ENCODE results near the gene OSBPL10. TPM values are rescaled to one million over a fixed set of nuclear protein-coding genes. Genes with fewer than 3 reads are reported as not detected.

OSBPL10 gene
- total RNA-seq, 2 donors from 2014 or later, result 0.17 to 2.9 TPM

DNA sequence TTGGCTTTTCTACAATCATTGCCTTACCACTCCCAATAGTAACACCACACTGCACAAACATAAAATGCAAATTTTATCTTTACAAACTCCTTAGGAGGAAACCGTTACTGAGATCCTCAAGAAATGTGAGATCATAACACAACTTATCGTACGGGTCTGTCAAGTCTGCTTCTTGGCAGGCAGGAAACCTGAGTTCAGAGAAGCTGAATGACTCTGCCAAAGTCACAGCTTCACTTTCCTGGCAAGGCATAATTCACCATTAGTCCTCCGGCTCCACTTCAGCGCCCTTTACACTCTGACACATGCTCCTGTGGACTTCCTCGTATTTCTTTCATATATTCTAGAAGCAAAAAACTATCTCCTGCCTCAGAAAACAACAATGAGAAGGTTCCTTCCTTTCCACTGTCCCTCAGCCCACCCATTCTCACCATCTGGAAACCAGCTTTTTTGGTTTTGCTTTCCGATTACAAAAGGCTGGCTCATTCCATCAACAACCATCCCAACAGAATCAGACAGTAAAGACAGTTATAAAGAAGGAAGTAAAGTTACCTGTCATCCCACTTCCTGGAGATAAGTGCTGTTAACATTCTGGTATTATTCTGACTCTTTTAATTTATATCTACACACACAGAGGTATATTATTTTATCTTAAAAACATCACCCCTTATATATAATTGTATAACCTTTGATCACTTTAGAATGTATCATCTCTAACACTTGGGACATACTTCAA, 225.0 kb downstream of the OSBPL10 start:
- Mint-ChIP-seq H3K36me3 (peaks cover 8% of the 10 kb centered on the region), H3K4me3 (peak overlapping the region; percentile 57), H3K27me3 (peaks cover 3 to 8% of the 10 kb centered on the region in 2 donors), H3K9me3 (no peaks in the 10 kb centered on the region), H3K4me1 (ENCODE audit: low read depth in 2 of 2) (peaks cover 43 to 51% of the 10 kb centered on the region in 2 donors), H3K27ac (peak overlapping the region; percentile 94 to 95)
- DNase-seq (ENCODE audit: low spot score), result no peak
- ATAC-seq, result peak; percentile 85 to 89

DNA sequence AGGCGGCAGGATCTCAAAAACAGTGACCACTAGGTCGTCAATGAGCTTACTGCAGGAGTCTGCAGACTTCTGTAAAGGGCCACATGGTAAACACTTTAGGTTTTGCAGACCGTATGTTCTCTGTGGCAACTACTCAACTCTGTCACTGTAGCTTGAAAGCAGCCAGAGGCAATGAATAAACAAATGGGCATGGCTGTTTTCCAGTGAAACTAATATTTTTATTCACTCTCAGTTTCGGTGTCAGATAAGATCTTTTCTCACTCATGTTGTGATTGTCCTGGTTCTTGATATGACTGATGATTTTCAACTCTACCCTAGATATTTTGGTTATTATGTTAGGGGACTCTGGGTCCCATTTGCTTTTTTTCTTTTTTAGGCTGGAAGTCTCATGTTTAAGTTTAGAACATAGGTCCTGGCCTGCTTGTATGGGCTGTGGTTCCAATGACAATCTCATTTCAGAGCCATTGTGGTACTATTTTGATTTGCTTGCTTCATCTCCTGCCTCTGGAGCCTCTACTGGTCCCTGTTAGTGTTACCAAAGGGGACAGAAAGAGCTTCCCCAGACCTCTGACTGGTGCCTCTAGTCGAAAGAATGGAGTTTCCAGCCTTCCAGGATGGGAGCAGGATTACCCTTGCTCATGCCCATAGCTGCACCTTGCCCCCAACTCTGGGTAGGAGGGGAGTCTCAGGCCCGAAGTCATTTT, 226.3 kb downstream of the OSBPL10 start:
- DNase-seq (ENCODE audit: low spot score) (no peak), ATAC-seq (peak; percentile 49 to 69)
- peak overlapping the region; percentile 57 for H3K4me3 Mint-ChIP-seq
- peaks cover 3 to 8% of the 10 kb centered on the region in 2 donors for H3K27me3 Mint-ChIP-seq
- peak overlapping the region; percentile 94 to 95 for H3K27ac Mint-ChIP-seq
- peaks cover 43 to 51% of the 10 kb centered on the region in 2 donors for H3K4me1 Mint-ChIP-seq (ENCODE audit: low read depth in 2 of 2)
- no peaks in the 10 kb centered on the region for H3K9me3 Mint-ChIP-seq
- H3K36me3 Mint-ChIP-seq, result peaks cover 8% of the 10 kb centered on the region

DNA sequence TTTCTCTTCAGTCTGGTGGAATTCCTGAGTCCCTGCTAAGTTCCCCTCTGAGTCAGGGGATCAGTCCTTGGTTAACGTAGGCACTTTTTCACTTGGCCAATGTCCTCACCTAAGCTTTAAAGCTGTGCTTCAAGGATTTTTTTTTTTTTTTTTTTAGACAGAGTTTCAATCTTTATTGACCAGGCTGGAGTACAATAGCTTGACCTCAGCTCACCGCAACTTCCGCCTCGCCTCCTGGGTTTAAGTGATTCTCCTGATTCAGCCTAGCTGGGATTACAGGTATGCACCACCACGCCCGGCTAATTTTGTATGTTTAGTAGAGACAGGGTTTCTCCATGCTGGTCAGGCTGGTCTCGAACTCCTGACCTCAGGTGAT, 228.0 kb downstream of the OSBPL10 start:
- Mint-ChIP-seq H3K27ac (peak overlapping the region; percentile 94 to 95), H3K27me3 (peaks cover 3 to 8% of the 10 kb centered on the region in 2 donors), H3K4me1 (ENCODE audit: low read depth in 2 of 2) (peaks cover 35 to 44% of the 10 kb centered on the region in 2 donors), H3K9me3 (no peaks in the 10 kb centered on the region), H3K36me3 (peaks cover 8% of the 10 kb centered on the region), H3K4me3 (no peak overlapping the region)
- ATAC-seq (no peak), DNase-seq (ENCODE audit: low spot score) (no peak)

DNA sequence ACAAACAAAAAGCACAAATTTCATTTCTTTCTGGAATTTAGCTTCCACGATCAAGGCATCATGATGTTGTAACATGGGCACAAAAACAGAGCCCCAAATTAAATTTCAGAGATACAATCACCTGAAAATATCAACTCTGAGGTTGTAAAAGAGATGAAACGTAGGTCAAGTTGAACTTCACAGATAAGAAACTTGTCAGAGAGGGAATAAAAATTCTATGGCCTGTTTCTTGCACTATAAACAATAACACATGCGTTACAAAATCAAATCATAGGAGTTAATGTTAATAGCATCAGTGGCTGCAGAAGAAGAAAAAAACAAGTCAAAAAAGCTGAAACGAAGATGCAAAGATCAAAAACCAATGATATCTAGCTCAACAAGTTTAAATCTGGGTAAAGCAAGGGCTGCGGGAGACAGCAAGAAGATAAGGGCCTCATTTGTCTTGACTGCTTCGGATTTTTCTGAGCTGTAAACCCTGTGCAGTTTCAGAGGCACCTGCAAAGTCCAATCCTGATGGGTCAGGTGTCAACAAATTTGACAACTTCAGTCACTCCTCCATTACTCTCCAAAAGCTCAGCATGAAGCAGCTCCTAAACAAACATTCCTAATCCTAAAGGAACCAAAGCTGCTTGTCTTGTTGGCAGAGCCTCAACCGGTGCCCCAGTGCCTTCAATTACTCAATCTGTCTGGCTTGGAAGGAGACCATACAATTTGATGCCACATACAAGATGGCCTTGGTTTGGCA, 228.6 kb downstream of the OSBPL10 start:
- Mint-ChIP-seq H3K36me3 (peaks cover 8% of the 10 kb centered on the region), H3K27me3 (peaks cover 3 to 8% of the 10 kb centered on the region in 2 donors)

DNA sequence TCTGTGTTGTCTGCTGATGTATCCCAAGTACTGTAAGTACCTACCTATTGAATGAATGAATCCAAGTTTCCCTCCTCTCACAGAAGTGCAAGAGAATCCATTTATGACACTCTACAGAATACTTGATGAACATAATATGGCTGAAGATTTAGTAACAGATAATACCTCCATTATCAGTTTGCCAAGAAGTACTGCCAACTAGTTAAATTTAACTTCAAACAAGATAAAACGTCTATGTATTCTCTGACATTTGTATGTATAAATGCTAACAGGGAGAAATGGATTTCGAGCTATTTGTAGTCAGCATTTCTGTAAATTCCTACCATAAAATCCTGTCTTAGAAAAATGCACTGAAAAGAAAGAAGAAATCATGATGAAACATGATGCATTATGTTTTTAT, 230.7 kb downstream of the OSBPL10 start:
- ATAC-seq (no peak), DNase-seq (ENCODE audit: low spot score) (no peak)
- no peak overlapping the region for H3K27ac Mint-ChIP-seq
- peaks cover 8% of the 10 kb centered on the region for H3K36me3 Mint-ChIP-seq
- no peaks in the 10 kb centered on the region for H3K9me3 Mint-ChIP-seq
- peaks cover 3 to 8% of the 10 kb centered on the region in 2 donors for H3K27me3 Mint-ChIP-seq
- H3K4me1 Mint-ChIP-seq (ENCODE audit: low read depth in 2 of 2), result peaks cover 13 to 21% of the 10 kb centered on the region in 2 donors
- H3K4me3 Mint-ChIP-seq, result no peak overlapping the region

More for the DNA sequence above, 228.6 kb downstream of the OSBPL10 start:
- Mint-ChIP-seq H3K9me3 (no peaks in the 10 kb centered on the region), H3K4me1 (ENCODE audit: low read depth in 2 of 2) (peaks cover 31 to 40% of the 10 kb centered on the region in 2 donors), H3K27ac (no peak overlapping the region), H3K4me3 (no peak overlapping the region)
- ATAC-seq (no peak), DNase-seq (ENCODE audit: low spot score) (no peak)

DNA sequence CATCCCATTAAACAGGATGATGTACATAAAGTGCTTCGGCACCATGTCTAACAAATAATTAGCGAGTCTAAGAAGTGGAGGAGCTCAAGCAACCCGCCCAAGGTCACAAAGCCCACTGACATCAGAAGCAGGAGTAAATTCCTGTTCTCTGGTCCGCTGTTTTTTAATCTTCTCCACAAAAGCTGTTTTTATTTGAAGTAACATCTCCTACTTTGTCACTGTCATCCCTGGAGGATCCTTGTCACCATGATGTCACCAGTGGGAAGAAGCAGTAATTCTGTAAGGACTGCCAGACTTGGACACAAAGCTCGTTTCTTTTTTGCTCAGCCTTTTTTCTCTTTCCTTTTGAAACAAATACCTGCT, 232.1 kb downstream of the OSBPL10 start:
- no peak overlapping the region for H3K4me3 Mint-ChIP-seq
- peaks cover under 1 to 4% of the 10 kb centered on the region in 2 donors for H3K27me3 Mint-ChIP-seq
- H3K27ac Mint-ChIP-seq, result peak overlapping the region in 1 of 2 donors; percentile 11
- DNase-seq (ENCODE audit: low spot score), result no peak
- no peaks in the 10 kb centered on the region for H3K9me3 Mint-ChIP-seq
- no peak for ATAC-seq
- H3K4me1 Mint-ChIP-seq (ENCODE audit: low read depth in 2 of 2), result peaks cover under 1 to 7% of the 10 kb centered on the region in 2 donors
- H3K36me3 Mint-ChIP-seq, result peaks cover 4% of the 10 kb centered on the region

DNA sequence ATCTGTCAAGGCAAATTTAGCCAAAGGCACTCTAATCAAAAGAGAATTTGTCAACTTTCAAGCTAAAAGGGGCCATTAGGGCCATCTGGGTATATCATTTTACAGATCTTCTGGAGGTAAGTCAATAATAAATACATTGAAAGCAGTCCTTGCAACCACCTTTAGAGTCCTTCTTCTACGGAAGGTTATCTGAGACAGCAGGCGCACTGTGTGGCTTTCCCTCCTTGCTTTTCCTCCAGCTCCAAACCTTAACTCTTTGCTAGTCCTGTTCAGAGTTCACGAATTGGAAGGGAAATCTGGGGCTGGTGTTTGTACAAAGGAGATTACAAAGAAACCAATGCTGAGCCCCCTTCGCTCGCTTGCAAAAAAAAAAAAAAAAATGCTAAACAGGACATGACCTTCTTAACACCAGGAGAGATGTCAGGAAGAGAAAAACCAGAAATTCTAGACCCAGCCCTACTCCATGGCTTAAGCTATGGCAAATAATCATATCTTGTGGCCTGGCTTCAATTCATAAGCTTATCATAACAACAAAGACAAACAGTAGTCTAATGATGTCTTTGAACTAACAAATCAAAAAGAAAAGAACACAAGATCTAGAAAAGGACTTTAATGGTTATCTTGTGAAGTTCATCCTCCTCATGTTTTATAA, 232.7 kb downstream of the OSBPL10 start:
- DNase-seq (ENCODE audit: low spot score), result no peak
- Mint-ChIP-seq H3K36me3 (no peaks in the 10 kb centered on the region), H3K27me3 (no peaks in the 10 kb centered on the region), H3K4me1 (ENCODE audit: low read depth in 2 of 2) (peaks cover 0 to 2% of the 10 kb centered on the region in 2 donors), H3K9me3 (no peaks in the 10 kb centered on the region), H3K4me3 (no peak overlapping the region), H3K27ac (peak overlapping the region in 1 of 2 donors; percentile 11)
- ATAC-seq, result no peak

DNA sequence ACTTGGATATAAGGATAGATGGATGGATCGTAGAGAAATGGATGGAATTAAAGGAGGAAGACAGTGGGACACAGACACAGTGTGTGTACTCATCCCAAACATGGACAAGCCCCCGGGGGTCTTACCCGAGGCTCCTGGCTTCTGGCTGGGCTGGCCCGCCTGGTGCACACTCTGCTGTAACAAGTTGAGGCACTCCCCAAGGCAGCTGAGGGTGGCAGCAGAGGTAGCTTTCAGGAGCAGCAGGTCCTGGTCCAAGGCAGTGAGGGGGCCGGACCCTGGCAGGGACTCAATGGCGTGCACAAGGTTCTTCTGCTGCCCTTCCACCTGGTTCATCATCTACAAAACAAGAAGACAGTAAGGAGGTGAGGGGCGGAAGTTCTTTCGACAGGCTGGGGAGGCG, 233.3 kb downstream of the OSBPL10 start:
- Mint-ChIP-seq H3K27ac (peak overlapping the region in 1 of 2 donors; percentile 4), H3K4me1 (ENCODE audit: low read depth in 2 of 2) (no peaks in the 10 kb centered on the region), H3K27me3 (no peaks in the 10 kb centered on the region), H3K4me3 (no peak overlapping the region), H3K9me3 (no peaks in the 10 kb centered on the region), H3K36me3 (no peaks in the 10 kb centered on the region)
- ATAC-seq, result peak in 1 of 2 donors; percentile 24
- DNase-seq (ENCODE audit: low spot score), result no peak

DNA sequence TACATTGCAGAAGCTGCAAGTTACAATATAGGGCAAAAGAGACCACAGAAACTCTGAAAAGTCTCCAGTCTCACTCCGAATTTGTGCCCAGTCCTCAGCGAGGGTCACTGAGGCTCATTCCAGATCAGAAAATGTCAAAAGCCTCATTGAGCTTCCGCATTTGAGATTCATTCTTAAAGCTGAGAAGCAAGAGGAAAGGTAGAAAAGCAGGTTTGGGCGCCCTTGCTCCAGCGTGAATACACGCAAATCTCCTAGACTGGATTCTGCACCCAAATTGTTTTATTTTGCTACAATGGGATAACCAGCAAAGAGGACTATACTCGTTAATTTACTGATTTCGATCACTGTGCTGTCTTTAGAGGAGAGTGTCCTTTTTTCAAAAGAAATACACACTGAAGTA, 236.1 kb downstream of the OSBPL10 start:
- no peaks in the 10 kb centered on the region for H3K27me3 Mint-ChIP-seq
- no peaks in the 10 kb centered on the region for H3K36me3 Mint-ChIP-seq
- H3K4me3 Mint-ChIP-seq, result no peak overlapping the region
- H3K4me1 Mint-ChIP-seq (ENCODE audit: low read depth in 2 of 2), result no peaks in the 10 kb centered on the region
- DNase-seq (ENCODE audit: low spot score) (no peak), ATAC-seq (no peak)
- H3K9me3 Mint-ChIP-seq, result no peaks in the 10 kb centered on the region
- no peak overlapping the region for H3K27ac Mint-ChIP-seq

DNA sequence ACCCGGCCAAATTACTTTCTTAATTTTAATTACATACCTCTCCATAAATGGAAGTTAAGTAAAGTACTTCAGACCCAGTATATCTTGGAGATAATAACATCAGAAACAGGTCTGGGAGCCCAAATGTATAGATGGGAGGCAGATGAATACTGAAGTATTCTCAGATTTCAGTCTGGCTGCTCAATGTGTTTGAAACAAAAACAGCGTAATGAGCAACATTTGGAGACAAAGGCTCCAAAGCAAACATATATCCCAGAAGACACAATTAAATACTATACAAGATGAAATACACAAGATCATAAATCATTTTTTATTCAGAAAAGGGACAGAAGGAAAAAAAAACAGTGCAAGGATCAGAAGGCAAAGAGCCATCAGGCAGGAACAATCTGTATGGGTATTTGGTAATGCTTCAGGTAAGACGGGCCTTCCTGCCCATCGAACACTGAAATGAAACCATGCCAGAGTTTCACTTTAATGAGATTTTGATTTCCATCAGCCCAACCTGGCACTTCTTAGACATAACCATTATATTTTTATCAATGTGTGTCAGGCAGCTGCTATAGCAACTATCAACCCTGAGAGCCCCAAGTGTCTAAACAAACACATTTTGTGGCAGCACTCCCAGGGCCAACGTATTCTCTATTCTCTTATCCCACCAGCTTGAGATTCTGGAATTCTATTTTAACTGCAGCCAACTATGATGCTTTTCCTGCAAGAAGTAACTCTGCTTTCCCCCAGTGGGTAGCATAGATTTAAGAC, 237.6 kb downstream of the OSBPL10 start:
- H3K9me3 Mint-ChIP-seq, result no peaks in the 10 kb centered on the region
- no peak overlapping the region for H3K27ac Mint-ChIP-seq
- no peaks in the 10 kb centered on the region for H3K36me3 Mint-ChIP-seq
- no peak overlapping the region for H3K4me3 Mint-ChIP-seq
- ATAC-seq (no peak), DNase-seq (ENCODE audit: low spot score) (no peak)
- H3K4me1 Mint-ChIP-seq (ENCODE audit: low read depth in 2 of 2), result no peaks in the 10 kb centered on the region
- H3K27me3 Mint-ChIP-seq, result no peaks in the 10 kb centered on the region

DNA sequence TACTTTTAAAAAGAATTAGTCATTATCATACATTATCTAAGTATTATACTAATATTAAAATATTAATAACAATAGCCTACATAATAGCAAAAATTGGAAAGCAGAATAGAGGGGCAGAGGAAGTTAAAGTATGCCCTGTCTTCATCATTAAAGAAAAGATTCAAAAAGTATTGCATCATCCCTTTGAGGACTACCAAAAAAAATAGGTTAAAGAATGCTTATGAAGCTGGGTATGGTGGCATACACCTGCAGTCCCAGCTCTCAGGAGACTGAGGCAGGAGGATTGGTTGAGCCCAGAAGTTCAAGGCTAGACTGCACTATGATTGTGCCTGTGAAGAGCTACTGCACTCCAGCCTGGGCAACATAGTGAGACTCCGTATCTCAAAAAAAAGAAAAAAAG, 240.7 kb downstream of the OSBPL10 start:
- Mint-ChIP-seq H3K4me3 (no peak overlapping the region), H3K27me3 (peaks cover 9 to 23% of the 10 kb centered on the region in 2 donors), H3K4me1 (ENCODE audit: low read depth in 2 of 2) (no peaks in the 10 kb centered on the region), H3K27ac (no peak overlapping the region), H3K9me3 (no peaks in the 10 kb centered on the region), H3K36me3 (no peaks in the 10 kb centered on the region)
- ATAC-seq (no peak), DNase-seq (ENCODE audit: low spot score) (no peak)

DNA sequence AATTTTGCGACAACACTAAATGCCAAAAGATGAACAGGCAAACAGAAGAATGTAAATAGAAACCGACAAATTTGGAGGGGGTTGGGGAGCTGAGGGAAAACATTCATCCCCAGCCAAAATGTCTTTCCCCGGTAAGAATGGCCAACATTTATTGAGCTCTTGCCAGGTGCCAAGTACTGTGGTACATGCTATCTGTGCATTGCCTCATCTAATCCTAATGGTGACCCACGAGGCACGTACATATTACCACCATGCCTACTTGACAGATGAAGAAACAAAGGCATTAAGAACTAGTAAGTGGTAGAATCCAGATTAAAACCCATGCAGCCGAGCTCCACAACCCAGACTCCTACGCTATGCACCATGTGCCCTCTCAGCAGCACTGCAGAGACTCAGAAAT, 242.7 kb downstream of the OSBPL10 start:
- ATAC-seq (no peak), DNase-seq (ENCODE audit: low spot score) (no peak)
- H3K4me1 Mint-ChIP-seq (ENCODE audit: low read depth in 2 of 2), result no peaks in the 10 kb centered on the region
- no peaks in the 10 kb centered on the region for H3K36me3 Mint-ChIP-seq
- H3K9me3 Mint-ChIP-seq, result no peaks in the 10 kb centered on the region
- H3K27me3 Mint-ChIP-seq, result peaks cover 9 to 25% of the 10 kb centered on the region in 2 donors
- no peak overlapping the region for H3K27ac Mint-ChIP-seq
- H3K4me3 Mint-ChIP-seq, result no peak overlapping the region

DNA sequence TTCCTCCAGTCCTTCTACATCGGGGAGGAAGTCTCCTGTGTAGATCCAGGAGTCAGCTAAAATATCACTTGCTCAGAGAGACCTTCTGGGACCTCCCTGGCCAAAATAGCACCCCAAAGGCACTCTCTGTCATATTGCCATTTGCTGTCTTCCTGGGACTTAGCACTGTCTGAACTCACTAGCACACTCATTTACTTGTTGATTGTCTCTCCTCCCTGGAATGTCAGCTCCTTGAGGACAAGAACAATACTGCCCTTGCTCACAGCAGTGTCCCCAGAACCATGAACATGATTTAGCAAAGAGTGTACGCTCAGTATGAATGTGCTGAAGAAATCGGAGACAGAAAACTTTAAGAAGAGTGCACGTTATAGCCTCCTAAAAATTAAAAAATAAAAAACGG, 245.4 kb downstream of the OSBPL10 start:
- ATAC-seq, result no peak
- Mint-ChIP-seq H3K36me3 (no peaks in the 10 kb centered on the region), H3K27me3 (peaks cover 10 to 25% of the 10 kb centered on the region in 2 donors), H3K4me3 (no peak overlapping the region), H3K9me3 (no peaks in the 10 kb centered on the region), H3K4me1 (ENCODE audit: low read depth in 2 of 2) (no peaks in the 10 kb centered on the region), H3K27ac (no peak overlapping the region)
- no peak for DNase-seq (ENCODE audit: low spot score)

Data from natural killer cell treated with Interleukin-12 subunit alpha and Interleukin-12 subunit beta and Interleukin-15 and Interleukin-18, amount 100 ng/mL, for 72 hours (primary cell).